Calu3 (cell line): Measurements from ENCODE around the gene TSKU. TPM values are rescaled to one million over a fixed set of nuclear protein-coding genes. Genes with fewer than 3 reads are reported as not detected.

Source experiments
- BruUV-seq: library from RNA; stranded (reverse); fragments of 400-500 nt; replicated peaks from 2 replicates; lab custom pipeline; 2021; lab: Mats Ljungman, UMichigan
- CTCF ChIA-PET: fragments of 300-600 bp; sonication (Branson Sonifier 250); formaldehyde crosslinking; loops from one replicate; lab custom pipeline; 2022; ENCODE audit warnings: antibody characterized with exemption; lab: Charles Lee
- DNase-seq: peaks from one replicate; pipeline ENCODE4 v3.0.0; 2022
- H3K27ac Mint-ChIP-seq: one replicate; pipeline ENCODE4 v1.8.0; 2022; ENCODE audit warnings: mixed read lengths; ENCODE audit not compliant: unreplicated experiment
- H3K27me3 Mint-ChIP-seq: one replicate; pipeline ENCODE4 v1.8.0; 2022; ENCODE audit warnings: mixed read lengths; ENCODE audit not compliant: unreplicated experiment
- H3K36me3 Mint-ChIP-seq: one replicate; pipeline ENCODE4 v1.8.0; 2022; ENCODE audit warnings: mild to moderate bottlenecking, moderate library complexity, mixed read lengths; ENCODE audit not compliant: insufficient read depth, unreplicated experiment
- H3K4me1 Mint-ChIP-seq: one replicate; pipeline ENCODE4 v1.8.0; 2022; ENCODE audit warnings: mild to moderate bottlenecking, low read depth, mixed read lengths; ENCODE audit not compliant: unreplicated experiment
- H3K4me3 Mint-ChIP-seq: one replicate; pipeline ENCODE4 v1.8.0; 2022; ENCODE audit warnings: mild to moderate bottlenecking, low read depth, moderate library complexity, mixed read lengths; ENCODE audit not compliant: unreplicated experiment
- H3K9me3 Mint-ChIP-seq: one replicate; pipeline ENCODE4 v1.8.0; 2022; ENCODE audit warnings: low read depth, mixed read lengths; ENCODE audit not compliant: unreplicated experiment
- CTCF ChIP-seq: fragments of 200-600 bp; IDR thresholded peaks from one replicate; pipeline ENCODE4 v1.8.0; 2022; ENCODE audit warnings: antibody characterized with exemption; ENCODE audit not compliant: unreplicated experiment
- intact Hi-C: fragments of 100-400 bp; cut with micrococcal nuclease; formaldehyde crosslinking; loops from one replicate; pipeline ENCODE4 v1.10.0; 2022; ENCODE audit not compliant: unreplicated experiment
- total RNA-seq: library from RNA; stranded (reverse); gene quantifications from 2 replicates; pipeline ENCODE4 v1.2.3, GENCODE V29; 2022

TSKU gene
- total RNA-seq, 1 experiment from 2014 or later = 49.0 TPM

DNA sequence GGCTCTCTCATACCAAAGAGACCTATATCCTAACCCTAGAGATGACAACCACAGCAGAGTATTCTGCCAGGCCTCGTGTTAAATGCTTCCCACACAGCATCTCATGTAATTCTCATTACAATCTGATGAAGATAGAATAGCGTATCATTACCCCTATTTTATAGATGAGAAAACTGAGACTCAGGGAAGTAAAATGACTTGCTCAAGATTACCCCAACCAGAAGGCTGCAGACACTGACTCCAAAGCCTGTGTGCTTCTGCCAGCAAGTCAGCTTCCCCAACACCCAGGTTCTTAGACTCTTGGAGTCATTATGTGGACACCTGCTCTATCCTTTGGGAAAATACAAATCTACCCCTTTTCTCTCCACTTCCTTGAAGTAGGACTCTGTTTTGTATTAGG lies 23.6 kb upstream of the TSKU start:
- peaks cover 13% of the 10 kb centered on the region for H3K27me3 Mint-ChIP-seq
- no peaks in the 10 kb centered on the region for H3K9me3 Mint-ChIP-seq
- H3K27ac Mint-ChIP-seq = no peak overlapping the region
- H3K4me1 Mint-ChIP-seq = no peaks in the 10 kb centered on the region
- no TSS peak for BruUV-seq
- no peak overlapping the region for H3K4me3 Mint-ChIP-seq
- H3K36me3 Mint-ChIP-seq = no peaks in the 10 kb centered on the region
- no peak for DNase-seq
- no peak for TF ChIP-seq CTCF
- CTCF ChIA-PET = interaction anchor here (1.1 kb wide), 1 partner anchor 28 kb away, joined by 4 read pairs; no protein-coding TSS in a partner anchor
- intact Hi-C loops = no loop called here

- Mint-ChIP-seq H3K36me3 (no peaks in the 10 kb centered on the region), H3K4me3 (no peak overlapping the region), H3K27ac (no peak overlapping the region), H3K4me1 (no peaks in the 10 kb centered on the region), H3K9me3 (no peaks in the 10 kb centered on the region), H3K27me3 (peaks cover 13% of the 10 kb centered on the region)
- CTCF ChIA-PET = interaction anchor here (1.1 kb wide), 1 partner anchor 28 kb away, joined by 4 read pairs; no protein-coding TSS in a partner anchor
- intact Hi-C loops = no loop called here
- TF ChIP-seq CTCF = no peak
- DNase-seq = no peak
- BruUV-seq = no TSS peak
Measured at GRCh38 chr11:76760236-76760635, 22.9 kb upstream of the TSKU start.

DNA sequence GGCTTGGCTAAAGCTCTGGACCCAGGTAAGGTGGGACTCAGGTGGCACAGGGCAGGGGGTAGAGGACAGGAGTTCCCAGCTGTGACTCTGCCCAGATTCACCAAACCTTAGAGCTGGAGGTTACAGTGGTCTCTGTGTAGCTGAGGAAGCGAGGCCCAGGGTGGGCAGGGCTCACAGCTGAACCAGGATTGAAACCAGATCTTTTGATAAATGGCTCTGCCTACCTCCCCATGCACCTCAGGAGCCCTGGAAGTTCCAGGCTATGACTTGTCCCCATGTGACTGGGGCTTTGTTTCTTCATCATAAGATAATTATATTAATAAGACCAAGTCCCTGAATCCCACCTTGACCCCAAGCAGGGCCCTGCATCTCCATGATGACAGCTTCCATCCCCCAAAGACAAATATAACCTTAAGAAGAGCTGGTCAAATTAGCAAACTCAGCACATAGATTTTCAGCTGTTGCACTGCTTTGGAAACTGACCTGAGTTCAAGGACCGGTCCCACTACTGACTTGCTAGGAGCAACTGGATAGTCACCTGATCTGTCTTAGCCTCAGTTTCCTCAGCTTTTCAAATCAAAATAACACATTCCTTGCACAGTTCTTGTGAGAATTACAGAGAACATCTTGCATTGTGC lies 21.3 kb upstream of the TSKU start:
- no peaks in the 10 kb centered on the region for H3K36me3 Mint-ChIP-seq
- intact Hi-C loops = no loop called here
- H3K9me3 Mint-ChIP-seq = no peaks in the 10 kb centered on the region
- no peaks in the 10 kb centered on the region for H3K4me1 Mint-ChIP-seq
- H3K4me3 Mint-ChIP-seq = no peak overlapping the region
- H3K27me3 Mint-ChIP-seq = peaks cover 13% of the 10 kb centered on the region
- DNase-seq = no peak
- no TSS peak for BruUV-seq
- H3K27ac Mint-ChIP-seq = no peak overlapping the region
- TF ChIP-seq CTCF = no peak
- CTCF ChIA-PET = interaction anchor here (1.2 kb wide), 1 partner anchor 9 kb away, joined by 3 read pairs; no protein-coding TSS in a partner anchor

DNA sequence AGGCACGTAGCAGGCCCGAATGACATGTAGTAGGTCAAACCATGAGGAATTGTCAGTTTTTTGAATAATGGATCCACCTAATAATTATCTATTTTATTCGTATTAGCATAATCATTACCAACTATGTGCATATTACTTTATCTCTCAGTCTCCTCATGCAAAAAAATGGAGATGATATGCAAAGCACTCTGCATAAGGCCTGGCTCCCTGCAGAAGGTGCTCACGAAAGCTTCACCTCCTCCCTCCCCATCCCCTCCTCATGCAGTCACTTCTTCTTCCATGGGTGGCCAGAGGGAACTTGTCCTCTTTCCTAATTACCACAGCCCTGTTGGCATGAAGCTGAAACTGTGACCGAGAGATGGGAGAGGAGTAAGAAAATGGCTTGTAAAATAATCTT lies 20.8 kb upstream of the TSKU start:
- no peak for TF ChIP-seq CTCF
- Mint-ChIP-seq H3K27me3 (peaks cover 13% of the 10 kb centered on the region), H3K9me3 (no peaks in the 10 kb centered on the region), H3K4me3 (no peak overlapping the region), H3K4me1 (peaks cover 4% of the 10 kb centered on the region), H3K36me3 (no peaks in the 10 kb centered on the region), H3K27ac (no peak overlapping the region)
- CTCF ChIA-PET = no interaction called here
- no peak for DNase-seq
- intact Hi-C loops = no loop called here
- BruUV-seq = no TSS peak
